ENCODE measurements around the gene ADAM22. TPM values are rescaled to one million over a fixed set of nuclear protein-coding genes. Genes with fewer than 3 reads are reported as not detected.

ADAM22 gene
- total RNA-seq, 4 donors from 2014 or later: 0.53 to 2.7 (median 1.5) TPM

GRCh38 chr7:88223265-88223664, 289.2 kb downstream of the ADAM22 start:
- WGBS: 92% methylated on average over 2 of the region's 2 CpGs
- no peak for TF ChIP-seq POLR2AphosphoS5 (IDR thresholded peaks at IDR 0.05)
- TF ChIP-seq POLR2A (IDR thresholded peaks at IDR 0.05): no peak
- TF ChIP-seq CTCF (IDR thresholded peaks at IDR 0.05): no peak
- TF ChIP-seq EP300 (IDR thresholded peaks at IDR 0.05): no peak

GRCh38 chr7:88224601-88225275, 290.7 kb downstream of the ADAM22 start:
- no peak for TF ChIP-seq CTCF (IDR thresholded peaks at IDR 0.05)
- no peak for TF ChIP-seq POLR2A (IDR thresholded peaks at IDR 0.05)
- no peak for TF ChIP-seq POLR2AphosphoS5 (IDR thresholded peaks at IDR 0.05)
- no peak for TF ChIP-seq EP300 (IDR thresholded peaks at IDR 0.05)
- DNase-seq (ENCODE audit: low spot score in 2 of 2): no peak
- Histone ChIP-seq H3K27ac (no peak overlapping the region), H3K4me1 (peaks cover 5% of the 10 kb centered on the region), H3K36me3 (no peaks in the 10 kb centered on the region), H3K9me3 (no peaks in the 10 kb centered on the region), H3K4me3 (no peak overlapping the region), H3K27me3 (no peaks in the 10 kb centered on the region)
- 47% methylated on average over 2 of the region's 2 CpGs for WGBS

More at GRCh38 chr7:88223265-88223664, 289.2 kb downstream of the ADAM22 start:
- Histone ChIP-seq H3K9me3 (no peaks in the 10 kb centered on the region), H3K4me3 (no peak overlapping the region), H3K36me3 (no peaks in the 10 kb centered on the region), H3K4me1 (peaks cover 11% of the 10 kb centered on the region), H3K27me3 (no peaks in the 10 kb centered on the region), H3K27ac (no peak overlapping the region)
- no peak for DNase-seq (ENCODE audit: low spot score in 2 of 2)

- no peak overlapping the region for H3K27ac ChIP-seq
Observed at GRCh38 chr7:88226201-88226600, 292.1 kb downstream of the ADAM22 start.

GRCh38 chr7:88226886-88227516, 292.9 kb downstream of the ADAM22 start:
- H3K36me3 ChIP-seq: no peaks in the 10 kb centered on the region
- TF ChIP-seq POLR2A (IDR thresholded peaks at IDR 0.05): no peak
- no peak for TF ChIP-seq POLR2AphosphoS5 (IDR thresholded peaks at IDR 0.05)
- TF ChIP-seq EP300 (IDR thresholded peaks at IDR 0.05): no peak
- no peak for TF ChIP-seq CTCF (IDR thresholded peaks at IDR 0.05)
- H3K4me1 ChIP-seq: no peaks in the 10 kb centered on the region
- no peak overlapping the region for H3K27ac ChIP-seq
- 86% methylated on average over 6 of the region's 6 CpGs for WGBS
- no peak overlapping the region for H3K4me3 ChIP-seq
- H3K27me3 ChIP-seq: no peaks in the 10 kb centered on the region
- DNase-seq (ENCODE audit: low spot score in 2 of 2): no peak
- no peaks in the 10 kb centered on the region for H3K9me3 ChIP-seq

More at GRCh38 chr7:88226201-88226600, 292.1 kb downstream of the ADAM22 start:
- Histone ChIP-seq H3K36me3 (no peaks in the 10 kb centered on the region), H3K27me3 (no peaks in the 10 kb centered on the region), H3K9me3 (no peaks in the 10 kb centered on the region), H3K4me1 (no peaks in the 10 kb centered on the region), H3K4me3 (no peak overlapping the region)
- WGBS: 96% methylated on average over 4 of the region's 4 CpGs
- TF ChIP-seq POLR2AphosphoS5 (IDR thresholded peaks at IDR 0.05) (no peak), EP300 (IDR thresholded peaks at IDR 0.05) (no peak), CTCF (IDR thresholded peaks at IDR 0.05) (no peak)
- DNase-seq (ENCODE audit: low spot score in 2 of 2): no peak

GRCh38 chr7:88229302-88229995, 295.4 kb downstream of the ADAM22 start:
- H3K27me3 ChIP-seq: no peaks in the 10 kb centered on the region
- H3K4me3 ChIP-seq: no peak overlapping the region
- no peak for DNase-seq (ENCODE audit: low spot score in 2 of 2)
- TF ChIP-seq POLR2AphosphoS5 (IDR thresholded peaks at IDR 0.05) (no peak), POLR2A (IDR thresholded peaks at IDR 0.05) (no peak), EP300 (IDR thresholded peaks at IDR 0.05) (no peak), CTCF (IDR thresholded peaks at IDR 0.05) (no peak)
- H3K4me1 ChIP-seq: no peaks in the 10 kb centered on the region
- H3K27ac ChIP-seq: no peak overlapping the region
- no peaks in the 10 kb centered on the region for H3K36me3 ChIP-seq
- 95% methylated on average over 4 of the region's 4 CpGs for WGBS
- H3K9me3 ChIP-seq: no peaks in the 10 kb centered on the region
